ENCODE data around the gene PLSCR2. TPM values are rescaled to one million over a fixed set of nuclear protein-coding genes. Genes with fewer than 3 reads are reported as not detected.
"Not testable (repeated sequence)": the region's sequence is repeated elsewhere in the genome, so short reads cannot be mapped to it uniquely, and the experiment has no call there.

PLSCR2 gene
- total and polyA plus RNA-seq, 8 donors, result 0.30 to 1.2 (median 0.69) TPM

GRCh38 chr3:146502887-146503460 lies 33.6 kb upstream of the PLSCR2 start:
- TF ChIP-seq CTCF (IDR thresholded peaks at IDR 0.05), result no peak
- ATAC-seq (no peak), FAIRE-seq (no peak), DNase-seq (no peak)
- no peaks in the 10 kb centered on the region for H3K36me3 ChIP-seq
- no peaks in the 10 kb centered on the region for H3K9me3 ChIP-seq
- intact Hi-C loops (cut with DNase I), result no loop called here
- H3K4me1 ChIP-seq, result peaks cover 0 to 42% (median 12%) of the 10 kb centered on the region in 3 donors
- H3K27ac ChIP-seq, result peak overlapping the region in 1 of 4 donors; percentile 10
- 58 to 77% methylated on average over 1 of the region's 1 CpG for WGBS, 2 donors
- H3K4me3 ChIP-seq, result no peak overlapping the region
- no peaks in the 10 kb centered on the region for H3K27me3 ChIP-seq

- H3K36me3 ChIP-seq, result no peaks in the 10 kb centered on the region
- DNase-seq, result no peak
- H3K27ac ChIP-seq, result no peak overlapping the region
- no peaks in the 10 kb centered on the region for H3K9me3 ChIP-seq
- ATAC-seq, result no peak
- intact Hi-C loops (cut with DNase I), result no loop called here
- no peak for FAIRE-seq
- H3K4me1 ChIP-seq, result peaks cover 0 to 30% (median 12%) of the 10 kb centered on the region in 3 donors
- no peaks in the 10 kb centered on the region for H3K27me3 ChIP-seq
- no peak for TF ChIP-seq CTCF (IDR thresholded peaks at IDR 0.05)
- H3K4me3 ChIP-seq, result no peak overlapping the region
These were observed 32.4 kb upstream of the PLSCR2 start for GRCh38 chr3:146501752-146502151.

GRCh38 chr3:146499701-146500100 lies 30.3 kb upstream of the PLSCR2 start:
- Histone ChIP-seq H3K4me3 (no peak overlapping the region), H3K36me3 (no peaks in the 10 kb centered on the region), H3K27me3 (no peaks in the 10 kb centered on the region), H3K9me3 (no peaks in the 10 kb centered on the region), H3K27ac (no peak overlapping the region), H3K4me1 (peaks cover 0 to 14% (median 0%) of the 10 kb centered on the region in 3 donors)
- TF ChIP-seq CTCF (IDR thresholded peaks at IDR 0.05), result no peak
- FAIRE-seq (no peak), DNase-seq (no peak), ATAC-seq (no peak)
- intact Hi-C loops (cut with DNase I), result no loop called here
- 60 to 63% methylated on average over 1 of the region's 1 CpG for WGBS, 2 donors

- TF ChIP-seq CTCF (IDR thresholded peaks at IDR 0.05), result no peak
- Histone ChIP-seq H3K4me3 (no peak overlapping the region), H3K27ac (no peak overlapping the region), H3K9me3 (no peaks in the 10 kb centered on the region), H3K27me3 (no peaks in the 10 kb centered on the region), H3K4me1 (no peaks in the 10 kb centered on the region), H3K36me3 (no peaks in the 10 kb centered on the region)
- 88 to 94% methylated on average over 13 of the region's 13 CpGs for WGBS, 2 donors
- intact Hi-C loops (cut with DNase I), result no loop called here
- no peak for FAIRE-seq
- DNase-seq, result no peak
- no peak for ATAC-seq
These were observed 28.8 kb upstream of the PLSCR2 start for GRCh38 chr3:146498002-146498736.

GRCh38 chr3:146497145-146497843 lies 27.9 kb upstream of the PLSCR2 start:
- ATAC-seq; H3K4me3 ChIP-seq; FAIRE-seq; H3K27ac ChIP-seq; H3K9me3 ChIP-seq; H3K27me3 ChIP-seq; intact Hi-C loops (cut with DNase I); H3K4me1 ChIP-seq; H3K36me3 ChIP-seq: not testable (repeated sequence)
- 93 to 95% methylated on average over 22 to 28 of the region's 28 CpGs for WGBS, 2 donors
- DNase-seq, result peak in 2 of 6 donors; percentile 47 to 65

Measured in pancreas (tissue), 10 donors.